GM21360 (cell line): Measurements from ENCODE around the gene CR1.
"Not testable (repeated sequence)": the region's sequence is repeated elsewhere in the genome, so short reads cannot be mapped to it uniquely, and the experiment has no call there.

Experiments
- ATAC-seq: cut with Tn5 transposase; IDR thresholded peaks from one replicate; pipeline ENCODE4 v1.9.1; 2021; ENCODE audit warnings: mild to moderate bottlenecking, moderate library complexity; ENCODE audit not compliant: unreplicated experiment

CR1 gene

DNA sequence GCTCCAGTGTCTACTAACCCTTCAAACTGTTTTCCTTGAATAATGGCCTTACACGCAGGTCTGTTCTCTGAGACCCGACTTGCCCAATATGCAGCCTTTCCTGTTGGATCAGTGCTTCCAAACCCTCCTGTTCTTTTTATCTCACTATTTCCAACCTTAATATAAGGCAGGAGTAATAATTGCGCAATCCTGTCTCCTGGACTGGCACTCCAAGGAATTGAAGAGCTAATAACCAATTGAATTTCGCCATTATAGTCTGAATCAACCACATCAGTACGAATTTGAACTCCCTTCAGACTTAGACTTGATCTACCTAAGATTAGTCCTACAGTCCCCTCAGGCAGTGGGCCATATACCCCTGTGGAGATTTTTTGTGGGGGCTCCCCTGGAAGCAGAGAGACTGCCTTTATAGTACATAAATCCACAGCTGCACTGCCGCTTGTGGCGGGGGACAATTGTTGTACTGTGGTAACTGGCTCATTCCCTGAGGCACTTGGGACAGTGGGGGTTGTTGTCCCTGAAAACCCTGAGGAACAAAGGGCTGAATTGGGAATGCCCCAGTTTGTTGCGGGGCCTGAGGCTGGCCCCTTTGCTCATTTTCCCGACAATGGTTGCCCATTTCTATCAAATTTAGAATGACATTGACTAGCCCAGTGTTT is 142.7 kb downstream of the CR1 start:
- not testable (repeated sequence) for ATAC-seq

DNA sequence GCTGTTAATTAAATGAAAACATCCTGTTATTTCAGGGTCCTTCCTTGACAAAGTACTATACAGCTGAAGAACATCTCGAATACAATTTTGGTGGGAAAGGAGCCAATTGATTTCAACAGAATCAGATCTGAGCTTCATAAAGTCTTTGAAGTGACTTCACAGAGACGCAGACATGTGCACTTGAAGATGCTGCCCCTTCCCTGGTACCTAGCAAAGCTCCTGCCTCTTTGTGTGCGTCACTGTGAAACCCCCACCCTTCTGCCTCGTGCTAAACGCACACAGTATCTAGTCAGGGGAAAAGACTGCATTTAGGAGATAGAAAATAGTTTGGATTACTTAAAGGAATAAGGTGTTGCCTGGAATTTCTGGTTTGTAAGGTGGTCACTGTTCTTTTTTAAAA is 143.4 kb downstream of the CR1 start:
- ATAC-seq: not testable (repeated sequence)

DNA sequence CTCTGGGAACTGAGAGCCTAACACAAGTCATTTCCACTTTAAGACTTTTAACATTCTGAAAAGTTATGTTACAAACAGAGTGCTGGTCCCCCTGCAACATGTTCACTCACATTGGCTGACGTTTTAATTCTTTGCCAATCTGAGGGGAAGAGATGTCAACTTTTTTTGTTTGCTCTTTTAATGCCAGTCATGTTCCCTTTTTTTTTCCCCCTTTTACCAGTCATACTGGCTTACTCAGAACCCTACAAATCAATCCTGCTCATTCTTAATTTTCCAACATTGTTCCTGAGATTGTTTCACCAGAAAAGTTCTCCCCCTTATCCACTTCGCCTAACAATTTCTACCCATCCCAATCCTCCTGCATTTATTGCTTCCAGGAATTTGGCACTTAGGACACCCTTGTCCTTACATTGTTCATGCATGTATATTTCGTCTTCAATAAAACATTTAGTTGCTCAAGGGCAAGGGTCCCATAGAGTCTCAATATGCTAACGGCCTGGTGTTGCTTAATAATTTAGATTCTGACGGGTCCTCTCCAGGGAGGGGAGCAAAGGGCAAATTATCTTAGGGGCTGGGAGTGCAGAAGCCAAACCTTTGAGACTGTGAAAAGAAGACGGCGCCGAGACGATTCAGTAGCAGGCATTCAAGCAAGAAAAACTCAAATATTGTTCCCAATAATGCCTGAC is 148.4 kb downstream of the CR1 start:
- no peak for ATAC-seq

DNA sequence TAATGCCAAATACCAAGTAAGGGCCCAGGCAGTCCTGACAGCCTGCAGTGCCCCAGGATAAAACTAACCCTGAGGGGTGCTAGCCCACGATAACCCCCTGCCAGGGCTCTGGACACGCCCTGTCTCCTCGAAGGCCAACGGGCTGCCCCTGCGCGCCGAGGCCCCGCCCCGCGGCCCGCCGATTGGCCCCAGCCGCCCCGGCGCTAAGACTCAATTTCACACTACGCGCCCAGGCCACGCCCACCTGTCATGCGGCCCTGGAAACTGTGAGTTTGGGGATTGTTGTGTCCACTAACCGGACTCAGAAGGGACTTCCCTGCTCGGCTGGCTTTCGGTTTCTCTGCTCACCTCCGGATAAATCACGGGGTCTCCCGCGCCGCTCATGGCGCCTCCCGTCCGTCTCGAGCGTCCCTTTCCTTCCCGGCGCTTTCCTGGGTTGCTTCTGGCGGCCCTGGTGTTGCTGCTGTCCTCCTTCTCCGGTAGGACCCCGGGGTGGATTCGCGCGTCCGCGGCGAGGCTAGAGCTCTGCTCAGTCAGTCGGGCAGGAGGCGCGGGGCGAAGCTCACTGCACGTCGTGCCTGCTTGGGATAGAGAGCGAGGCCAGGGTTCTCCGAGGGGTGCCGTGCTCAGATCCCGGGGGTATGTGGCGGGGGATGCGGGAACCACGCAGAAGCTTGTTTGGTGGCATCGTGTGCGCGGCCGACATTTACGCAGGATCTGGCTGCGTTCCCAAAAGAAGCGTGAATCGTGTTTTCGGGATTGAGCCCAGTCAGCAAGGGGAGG is 149.1 kb downstream of the CR1 start, which contains the start of gene CR1L:
TSS of gene CR1L (plus strand) at position 282 of the 783 bp plus-strand sequence. CDS start at position 383, 101 bp downstream.
- no peak for ATAC-seq

DNA sequence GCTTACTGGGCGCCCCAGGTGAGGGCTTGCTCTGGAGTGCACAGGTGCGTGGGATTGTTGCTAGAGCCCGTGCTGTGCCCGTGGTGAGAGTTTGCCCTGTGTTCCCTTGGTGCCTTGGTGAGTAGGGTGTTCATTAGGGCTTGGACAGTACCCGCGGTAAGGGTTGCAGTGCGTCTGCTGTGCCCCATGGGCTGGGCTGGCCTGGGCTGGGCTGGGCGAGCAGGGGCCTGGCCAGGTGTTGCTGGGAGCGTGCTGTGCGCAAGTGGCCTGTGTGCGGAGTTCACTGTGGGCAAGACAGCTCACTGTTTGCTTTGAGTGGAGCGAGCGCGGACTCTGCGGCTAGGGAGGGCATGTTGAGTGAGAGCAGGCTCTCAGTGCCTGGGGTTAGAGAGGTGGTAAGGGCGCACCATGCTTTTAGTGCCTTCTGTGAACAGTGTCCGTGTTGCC is 149.7 kb downstream of the CR1 start:
- no peak for ATAC-seq

DNA sequence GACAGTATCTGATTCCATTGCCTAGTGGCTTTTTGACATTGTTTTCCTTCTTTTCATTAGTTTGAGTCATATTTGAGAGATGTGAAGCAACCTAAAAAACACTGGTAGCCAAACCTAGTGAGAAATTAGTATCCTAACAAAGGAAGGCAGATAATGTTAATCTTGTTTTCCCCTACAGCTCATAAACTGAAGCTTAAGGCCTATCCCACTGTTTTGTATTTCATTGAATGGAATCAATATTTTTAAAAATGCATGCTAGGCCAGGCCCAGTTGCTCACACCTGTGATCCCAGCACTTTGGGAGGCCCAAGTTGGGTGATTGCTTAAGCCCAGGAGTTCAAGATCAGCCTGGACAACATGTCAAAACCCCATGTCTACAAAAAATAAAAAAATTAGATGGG is 150.2 kb downstream of the CR1 start:
- ATAC-seq: no peak

DNA sequence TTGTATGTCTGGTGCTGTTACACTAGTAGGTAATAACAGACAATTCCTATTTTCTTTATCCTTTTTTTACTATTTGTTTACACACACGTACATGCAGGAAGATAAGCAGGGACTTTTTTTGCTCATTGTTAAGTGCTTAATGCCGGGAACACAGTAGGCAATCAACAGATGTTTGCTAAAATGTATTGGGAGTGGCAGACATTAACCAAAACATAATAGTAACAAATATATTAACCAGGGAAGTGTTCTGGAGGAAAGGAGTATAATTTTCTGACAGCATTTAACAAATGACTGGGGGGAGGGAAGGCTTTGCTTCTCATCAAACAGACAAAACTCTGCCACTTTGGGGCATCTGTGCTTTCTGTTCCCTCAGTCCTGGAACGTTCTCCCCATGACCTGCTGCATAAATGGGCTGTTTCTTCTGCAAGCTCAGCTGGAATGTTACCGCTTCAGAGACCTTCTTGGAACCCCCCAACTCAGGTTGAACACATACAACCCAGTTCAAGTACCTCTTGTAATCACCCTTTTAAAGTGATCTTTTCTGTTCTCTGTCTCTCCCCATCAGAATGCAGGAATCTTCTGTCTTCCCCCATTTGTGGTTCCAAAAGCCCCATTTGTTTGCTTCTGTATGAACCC is 151.1 kb downstream of the CR1 start:
- no peak for ATAC-seq

DNA sequence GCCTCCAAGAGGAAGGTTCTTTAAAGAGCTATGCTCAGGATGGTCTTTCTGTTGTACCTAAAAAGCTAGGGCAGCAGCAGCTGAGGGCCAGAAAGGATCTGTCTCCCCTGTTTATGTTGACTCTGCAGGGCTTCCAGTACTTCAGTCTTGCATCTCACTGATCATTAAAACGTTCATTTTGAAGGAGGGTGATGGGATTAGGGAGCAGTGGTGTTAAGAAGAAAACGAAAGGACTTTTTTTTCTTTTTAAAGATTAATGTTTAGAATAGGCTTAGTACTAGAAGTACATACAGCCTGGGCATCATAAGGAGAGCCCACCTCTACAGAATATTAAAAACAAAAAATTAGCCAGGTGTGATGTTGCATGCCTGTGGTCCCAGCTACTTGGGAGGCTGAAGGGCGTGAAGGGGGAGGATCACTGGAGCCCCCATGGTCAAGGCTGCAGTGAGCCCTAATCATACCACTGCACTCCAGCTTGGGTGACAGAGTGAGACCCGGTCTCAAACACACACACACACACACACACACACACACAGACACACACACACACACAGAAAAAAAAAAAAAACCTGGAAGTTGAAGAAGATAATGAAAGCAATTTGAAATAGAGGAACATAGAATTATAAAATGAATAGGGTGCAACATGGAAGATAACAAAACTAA is 151.8 kb downstream of the CR1 start:
- no peak for ATAC-seq

DNA sequence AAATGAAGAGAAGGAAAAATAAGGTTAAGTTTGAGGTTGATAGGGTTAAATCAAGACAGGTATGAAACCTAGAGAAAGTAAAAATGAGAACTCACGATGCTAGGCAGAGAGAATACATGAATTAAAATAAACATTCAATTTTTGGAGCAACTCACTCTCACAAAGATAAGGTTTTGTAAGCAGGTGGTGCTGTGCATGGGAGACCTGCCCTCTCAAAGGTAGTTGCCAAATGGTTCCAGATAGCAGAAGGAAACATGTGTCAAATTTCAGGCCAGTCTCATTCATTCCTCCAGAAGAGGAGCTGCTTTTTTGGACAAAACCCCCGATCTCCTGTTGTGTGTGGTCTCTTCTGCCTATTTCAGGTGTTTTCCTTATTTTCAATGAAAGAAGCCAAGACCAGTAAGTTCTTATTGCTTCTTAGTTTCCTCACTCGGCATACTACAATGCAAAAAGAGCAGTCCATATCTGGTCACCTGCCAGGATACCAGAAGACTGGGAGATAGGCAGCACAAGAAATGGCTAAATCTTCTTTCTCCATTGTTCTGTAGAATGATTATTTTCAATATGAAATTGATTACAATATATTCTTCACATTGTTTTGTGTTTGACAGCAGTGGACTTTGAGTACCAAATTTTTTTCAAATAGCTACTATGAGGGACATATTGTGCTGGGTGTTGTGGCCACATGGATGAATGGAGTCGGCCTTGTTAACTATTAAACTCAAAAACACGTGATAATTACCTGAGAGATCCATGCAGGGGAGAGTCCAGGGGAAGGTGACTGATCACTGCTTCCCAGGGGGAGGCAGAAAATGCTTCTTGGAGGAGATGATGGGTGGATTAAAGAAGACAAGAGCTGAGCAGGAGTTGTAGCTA is 152.6 kb downstream of the CR1 start:
- ATAC-seq: no peak

DNA sequence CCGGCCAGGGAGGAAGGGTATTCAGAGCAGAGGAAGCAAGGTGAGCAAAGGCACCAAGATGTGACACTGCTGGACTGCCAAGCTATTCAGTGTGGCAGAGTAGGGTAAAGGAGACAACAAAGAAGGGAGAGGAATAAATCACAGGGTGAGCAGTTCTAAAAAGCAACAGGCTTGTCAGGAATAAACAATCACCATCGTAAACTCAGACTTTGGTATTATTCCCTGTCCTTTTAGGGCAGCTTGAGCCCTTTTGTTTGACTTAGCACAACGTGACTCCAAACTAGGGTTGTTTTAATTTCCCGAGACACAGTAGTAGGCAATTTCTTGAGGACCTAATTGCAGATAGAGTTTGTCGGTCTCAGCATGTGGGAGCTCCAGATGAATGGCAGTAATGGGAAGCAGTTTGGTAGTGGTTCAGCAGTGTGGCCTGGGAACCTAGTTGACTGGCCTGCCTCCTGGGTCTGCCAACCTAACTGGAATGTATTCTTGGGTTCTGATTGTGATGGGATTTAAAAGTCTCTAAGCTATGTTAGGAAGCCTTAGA is 153.3 kb downstream of the CR1 start:
- ATAC-seq: no peak

DNA sequence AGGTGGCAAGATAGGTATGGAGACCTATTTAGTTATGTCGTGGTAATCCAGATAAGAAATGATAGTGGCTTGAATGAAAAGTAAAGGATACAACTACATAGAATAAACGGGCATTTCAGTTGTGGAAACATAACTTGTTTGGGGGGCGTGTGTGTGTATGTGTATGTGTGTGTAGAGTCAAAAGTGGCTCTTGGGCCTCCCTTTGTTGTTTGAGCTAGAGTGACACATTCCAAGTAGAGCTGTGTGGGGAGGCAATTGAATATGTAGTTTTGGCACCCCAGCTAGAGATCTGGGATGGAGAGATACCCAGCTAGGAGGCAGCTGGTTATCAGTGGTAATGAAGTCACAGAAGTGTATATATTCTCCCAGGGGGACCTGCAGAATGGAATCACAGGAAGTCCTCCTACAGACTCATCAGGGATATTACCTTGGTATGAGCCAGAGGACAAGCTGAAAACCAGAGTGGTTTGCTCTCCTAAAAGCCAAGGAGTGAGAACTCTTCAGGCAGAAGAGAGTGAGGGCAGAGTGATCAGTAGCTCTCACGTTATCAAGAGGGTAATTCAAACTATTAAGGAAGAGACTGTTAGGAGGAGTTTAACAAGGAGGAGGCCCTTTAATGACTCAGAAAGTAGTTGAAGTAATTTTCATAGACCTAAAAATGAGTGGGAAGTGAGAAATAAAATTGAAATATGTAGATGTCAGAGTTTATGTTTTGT is 154.1 kb downstream of the CR1 start:
- no peak for ATAC-seq

DNA sequence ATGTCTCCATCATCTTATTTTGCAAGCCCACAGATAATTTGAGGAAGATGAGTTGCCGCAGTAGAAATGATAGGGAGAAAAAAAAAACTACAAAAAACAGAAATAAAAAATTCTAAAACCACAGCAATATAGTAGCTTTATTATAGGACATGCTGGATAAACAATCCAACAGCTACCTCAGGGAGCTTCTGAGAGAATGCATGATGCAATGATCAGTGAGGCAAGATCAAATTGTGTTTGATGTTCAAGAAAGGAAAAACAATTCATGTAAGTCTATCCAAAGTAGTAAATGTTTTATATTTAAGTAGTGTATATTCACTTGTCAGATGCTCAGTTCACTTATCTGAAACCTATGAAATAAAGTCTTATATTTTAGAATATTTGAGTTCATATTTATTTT is 155.6 kb downstream of the CR1 start:
- no peak for ATAC-seq

DNA sequence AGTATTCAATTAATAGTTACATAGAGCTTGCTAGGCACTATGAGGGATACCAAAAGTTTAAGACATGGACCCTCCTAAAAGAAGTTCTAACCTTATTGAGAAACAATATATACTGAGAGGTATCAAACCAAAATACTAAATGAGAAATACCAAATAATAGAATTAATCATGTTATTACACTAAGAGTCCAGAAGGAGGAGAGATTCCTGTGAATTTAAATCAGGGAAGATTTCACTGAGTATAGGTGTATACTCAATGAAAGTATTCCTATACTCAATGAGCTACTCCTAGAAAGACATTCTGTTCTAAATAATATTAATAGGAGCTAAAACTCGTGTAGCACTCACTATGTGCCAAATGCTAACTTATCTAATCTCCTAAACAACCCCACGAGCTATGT is 158.4 kb downstream of the CR1 start:
- ATAC-seq: no peak

DNA sequence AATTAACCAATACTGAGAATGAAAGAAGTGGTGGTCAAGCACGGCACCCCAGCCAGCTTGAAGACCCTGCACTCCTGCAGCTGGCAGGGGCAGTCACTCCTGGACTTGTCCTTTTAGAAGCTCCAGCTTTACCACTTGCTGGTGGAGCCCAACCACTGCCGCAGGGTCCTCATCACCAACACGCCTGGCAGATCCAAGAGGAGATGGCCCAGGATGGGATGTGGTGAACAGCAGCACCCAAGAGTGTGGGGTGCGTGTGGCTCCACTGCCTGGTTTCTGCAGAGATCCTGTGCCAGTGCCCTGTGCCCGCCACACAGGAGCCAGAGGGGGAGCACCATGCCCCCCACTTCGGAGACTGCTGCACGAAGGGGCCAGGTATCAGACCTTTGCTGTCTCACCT is 162.5 kb downstream of the CR1 start:
- no peak for ATAC-seq

DNA sequence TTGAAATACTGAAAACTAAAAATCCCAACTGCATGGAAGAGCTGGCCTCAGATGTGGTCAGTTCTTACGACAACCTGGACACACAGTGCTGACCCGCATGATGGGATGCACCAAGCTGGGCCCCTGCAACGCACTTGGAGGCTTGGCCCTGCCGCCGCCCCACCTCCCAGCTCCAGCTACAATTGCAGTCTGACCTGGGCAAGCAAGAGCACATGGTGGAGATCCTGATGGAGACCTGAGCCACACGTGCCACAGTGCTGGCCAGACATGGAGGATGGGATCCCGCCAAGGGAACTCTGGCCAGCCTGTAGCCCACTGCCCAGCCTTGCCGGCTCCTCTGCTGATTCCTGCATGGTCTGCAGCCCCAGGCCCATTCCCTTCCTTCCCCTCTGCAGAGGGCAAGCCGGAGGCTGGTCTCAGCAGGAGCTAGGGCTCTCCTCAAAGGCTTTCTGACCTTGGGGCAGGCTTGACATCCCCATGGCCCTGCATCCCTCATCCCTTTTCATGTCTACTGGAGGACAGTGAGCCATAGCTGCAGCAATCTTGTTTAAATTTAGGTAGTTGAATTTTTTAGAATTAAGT is 163.0 kb downstream of the CR1 start:
- ATAC-seq: no peak

DNA sequence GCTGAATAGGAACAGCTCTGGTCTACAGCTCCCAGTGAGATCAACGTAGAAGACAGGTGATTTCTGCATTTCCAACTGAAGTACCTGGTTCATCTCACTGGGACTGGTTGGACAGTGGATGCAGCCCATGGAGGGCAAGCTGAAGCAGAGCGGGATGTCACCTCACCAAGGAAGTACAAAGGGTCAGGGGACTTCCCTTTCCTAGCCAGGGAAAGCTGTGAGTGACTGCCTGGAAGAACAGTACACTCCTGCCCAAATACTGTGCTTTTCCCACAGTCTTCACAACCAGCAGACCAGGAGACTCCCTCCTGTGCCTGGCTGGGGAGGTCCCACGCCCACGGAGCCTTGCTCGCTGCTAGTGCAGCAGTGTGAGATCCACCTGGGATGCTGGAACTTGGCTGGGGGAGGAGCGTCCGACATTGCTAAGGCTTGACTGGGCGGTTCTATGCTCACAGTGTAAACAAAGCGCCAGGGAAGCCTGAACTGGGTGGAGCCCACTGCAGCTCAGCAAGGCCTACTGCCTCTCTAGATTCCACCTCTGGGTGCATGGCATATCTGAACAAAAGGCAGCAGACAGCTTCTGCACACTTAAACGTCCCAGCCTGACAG is 163.7 kb downstream of the CR1 start:
- ATAC-seq: no peak

DNA sequence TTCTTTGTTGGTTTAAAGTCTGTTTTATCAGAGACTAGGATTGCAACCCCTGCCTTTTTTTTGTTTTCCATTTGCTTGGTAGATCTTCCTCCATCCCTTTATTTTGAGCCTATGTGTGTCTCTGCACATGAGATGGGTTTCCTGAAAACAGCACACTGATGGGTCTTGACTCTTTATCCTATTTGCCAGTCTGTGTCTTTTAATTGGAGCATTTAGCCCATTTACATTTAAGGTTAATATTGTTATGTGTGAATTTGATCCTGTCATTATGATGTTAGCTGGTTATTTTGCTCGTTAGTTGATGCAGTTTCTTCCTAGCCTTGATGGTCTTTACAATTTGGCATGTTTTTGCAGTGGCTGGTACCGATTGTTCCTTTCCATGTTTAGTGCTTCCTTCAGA is 165.5 kb downstream of the CR1 start:
- ATAC-seq: not testable (repeated sequence)

DNA sequence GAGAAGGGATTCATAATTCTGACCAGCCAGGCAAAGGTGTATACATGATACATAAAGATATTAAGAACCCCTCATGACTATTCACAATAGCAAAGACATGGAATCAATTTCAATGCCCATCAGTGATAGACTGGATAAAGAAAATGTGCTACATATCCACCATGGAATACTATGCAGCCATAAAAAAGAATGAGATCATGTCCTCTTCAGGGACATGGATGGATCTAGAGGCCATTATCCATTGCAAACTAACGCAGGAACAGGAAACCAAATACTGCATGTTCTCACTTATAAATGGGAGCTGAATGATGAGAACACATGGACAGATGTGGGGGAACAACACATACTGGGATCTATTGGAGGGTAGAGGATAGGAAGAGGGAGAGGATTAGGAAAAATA is 170.4 kb downstream of the CR1 start:
- ATAC-seq: no peak
